ENCODE results near the gene TMEM25. TPM values are rescaled to one million over a fixed set of nuclear protein-coding genes. Genes with fewer than 3 reads are reported as not detected.
"Not testable (repeated sequence)": the region's sequence is repeated elsewhere in the genome, so short reads cannot be mapped to it uniquely, and the experiment has no call there.

Gene TMEM25
- total RNA-seq, 1 donor from 2014 or later, result 19.3 TPM

- no peak for DNase-seq (ENCODE audit: low spot score)
These were observed 1.1 kb downstream of the TMEM25 start for GRCh38 chr11:118532091-118532490.

GRCh38 chr11:118532852-118533768, 2.1 kb downstream of the TMEM25 start:
- DNase-seq (ENCODE audit: low spot score), result no peak

DNA sequence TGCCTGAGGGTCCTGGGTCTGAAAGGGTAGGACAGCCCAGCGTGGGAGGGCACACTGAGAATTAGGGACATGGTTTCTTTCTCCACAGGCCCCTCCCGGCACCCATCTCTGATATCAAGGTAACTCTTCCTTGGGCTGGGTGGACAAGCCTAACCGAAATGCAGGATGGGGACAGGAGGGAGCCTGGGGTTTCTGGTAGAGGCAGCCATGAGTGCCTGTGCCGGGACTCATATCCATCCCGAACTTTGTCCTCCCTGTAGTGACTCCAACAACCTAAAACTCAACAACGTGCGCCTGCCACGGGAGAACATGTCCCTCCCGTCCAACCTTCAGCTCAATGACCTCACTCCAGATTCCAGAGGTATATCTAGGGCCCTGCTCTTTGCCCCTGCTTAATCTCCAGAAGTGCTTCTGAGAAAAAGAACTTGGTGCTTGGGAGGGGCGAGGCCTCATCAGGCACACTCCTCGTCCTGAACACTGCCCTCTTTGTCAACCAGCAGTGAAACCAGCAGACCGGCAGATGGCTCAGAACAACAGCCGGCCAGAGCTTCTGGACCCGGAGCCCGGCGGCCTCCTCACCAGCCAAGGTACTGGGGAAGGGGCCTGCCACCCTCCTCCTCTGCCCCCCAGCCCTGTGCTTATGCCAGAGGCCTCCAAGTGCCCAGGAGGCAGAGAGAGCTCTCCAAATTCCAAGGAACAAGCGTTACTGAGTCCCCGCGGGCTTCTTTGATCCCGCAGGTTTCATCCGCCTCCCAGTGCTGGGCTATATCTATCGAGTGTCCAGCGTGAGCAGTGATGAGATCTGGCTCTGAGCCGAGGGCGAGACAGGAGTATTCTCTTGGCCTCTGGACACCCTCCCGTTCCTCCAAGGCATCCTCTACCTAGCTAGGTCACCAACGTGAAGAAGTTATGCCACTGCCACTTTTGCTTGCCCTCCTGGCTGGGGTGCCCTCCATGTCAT, 3.1 kb downstream of the TMEM25 start:
- DNase-seq (ENCODE audit: low spot score), result no peak

GRCh38 chr11:118535261-118535660, 4.3 kb downstream of the TMEM25 start:
- DNase-seq (ENCODE audit: low spot score), result no peak

- DNase-seq (ENCODE audit: low spot score), result no peak
These were observed 5.7 kb downstream of the TMEM25 start for GRCh38 chr11:118536726-118537125.

GRCh38 chr11:118537409-118537980, 6.5 kb downstream of the TMEM25 start:
- DNase-seq (ENCODE audit: low spot score), result no peak

GRCh38 chr11:118544010-118544646, 13.1 kb downstream of the TMEM25 start:
- no peak for DNase-seq (ENCODE audit: low spot score)

GRCh38 chr11:118544647-118545010, 13.6 kb downstream of the TMEM25 start:
- DNase-seq (ENCODE audit: low spot score), result no peak

DNA sequence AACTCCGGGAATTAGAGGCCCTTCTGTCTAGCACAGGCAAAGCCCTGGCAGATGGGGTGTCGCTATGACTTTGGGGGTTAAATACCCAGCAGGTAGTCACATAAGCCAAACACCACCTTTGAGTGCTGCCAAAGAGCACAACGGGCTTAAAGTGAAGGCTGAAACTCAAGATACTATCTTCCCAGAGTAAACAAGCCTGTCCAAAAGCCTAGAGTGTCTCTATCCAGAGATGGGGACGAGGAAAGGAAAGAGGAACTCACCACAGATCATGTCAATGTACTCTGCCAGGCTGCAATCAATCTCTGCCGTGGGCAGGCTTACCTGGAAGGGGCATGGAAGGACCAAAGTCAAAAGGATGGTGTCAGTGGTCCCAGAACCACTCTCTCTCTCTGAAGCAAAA, 14.5 kb downstream of the TMEM25 start:
- no peak for DNase-seq (ENCODE audit: low spot score)

- DNase-seq (ENCODE audit: low spot score), result no peak
These were observed 16.1 kb downstream of the TMEM25 start for GRCh38 chr11:118547132-118547531.

GRCh38 chr11:118552341-118552740, 21.3 kb downstream of the TMEM25 start:
- no peak for DNase-seq (ENCODE audit: low spot score)

DNA sequence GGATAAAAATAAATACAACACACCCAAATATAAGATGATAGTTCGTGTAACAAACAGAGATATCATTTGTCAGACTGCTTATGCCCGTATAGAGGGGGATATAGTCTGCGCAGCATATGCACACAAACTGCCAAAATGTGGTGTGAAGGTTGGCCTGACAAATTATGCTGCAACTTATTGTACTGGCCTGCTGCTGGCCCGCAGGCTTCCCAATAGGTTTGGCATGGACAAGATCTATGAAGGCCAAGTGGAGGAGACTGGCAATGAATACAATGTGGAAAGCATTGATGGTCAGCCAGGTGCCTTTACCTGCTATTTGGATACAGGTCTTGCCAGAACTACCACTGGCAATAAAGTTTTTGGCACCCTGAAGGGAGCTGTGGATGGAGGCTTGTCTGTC, 29.8 kb downstream of the TMEM25 start:
- no peak for DNase-seq (ENCODE audit: low spot score)

GRCh38 chr11:118565051-118565450, 34.1 kb downstream of the TMEM25 start:
- DNase-seq (ENCODE audit: low spot score), result peak; percentile 21

GRCh38 chr11:118569670-118570069, 38.7 kb downstream of the TMEM25 start:
- DNase-seq (ENCODE audit: low spot score), result no peak

GRCh38 chr11:118570787-118571186, 39.8 kb downstream of the TMEM25 start:
- DNase-seq (ENCODE audit: low spot score), result no peak

GRCh38 chr11:118571701-118572060, 40.7 kb downstream of the TMEM25 start:
- DNase-seq (ENCODE audit: low spot score), result peak; percentile 27

- peak; percentile 88 for DNase-seq (ENCODE audit: low spot score)
These were observed 41.3 kb downstream of the TMEM25 start, which contains the start of gene ARCN1 for GRCh38 chr11:118572061-118572980. ARCN1 (plus strand) TSS chr11:118572409; CDS start chr11:118572548, 139 bp downstream.

DNA sequence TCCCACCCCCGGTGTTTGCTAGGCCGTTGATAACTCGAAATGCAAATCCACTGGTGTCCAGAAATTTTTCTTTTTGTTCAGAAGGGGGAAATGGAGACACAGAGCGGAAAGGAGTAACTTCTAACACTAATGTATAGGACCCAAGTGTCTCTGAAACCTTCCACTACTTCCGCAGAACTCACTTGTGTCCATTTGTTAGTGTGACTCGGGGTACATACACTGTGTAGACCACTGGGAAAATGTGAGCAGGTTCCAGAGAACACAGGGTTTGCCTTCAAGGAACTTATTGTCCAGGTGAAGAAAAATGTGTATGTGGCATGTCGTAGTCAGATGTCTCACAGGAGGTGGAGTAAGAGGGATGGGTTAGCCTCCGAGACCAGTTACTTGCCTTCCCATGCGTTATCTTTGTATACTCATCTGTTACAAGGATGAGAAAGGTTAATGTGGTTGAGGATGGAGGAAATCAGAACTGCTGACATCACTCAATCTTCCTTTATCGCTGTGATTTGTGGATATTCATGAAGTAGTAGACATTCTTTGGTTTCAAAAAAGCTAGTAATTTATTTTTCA, 42.1 kb downstream of the TMEM25 start:
- DNase-seq (ENCODE audit: low spot score), result peak; percentile 58

DNA sequence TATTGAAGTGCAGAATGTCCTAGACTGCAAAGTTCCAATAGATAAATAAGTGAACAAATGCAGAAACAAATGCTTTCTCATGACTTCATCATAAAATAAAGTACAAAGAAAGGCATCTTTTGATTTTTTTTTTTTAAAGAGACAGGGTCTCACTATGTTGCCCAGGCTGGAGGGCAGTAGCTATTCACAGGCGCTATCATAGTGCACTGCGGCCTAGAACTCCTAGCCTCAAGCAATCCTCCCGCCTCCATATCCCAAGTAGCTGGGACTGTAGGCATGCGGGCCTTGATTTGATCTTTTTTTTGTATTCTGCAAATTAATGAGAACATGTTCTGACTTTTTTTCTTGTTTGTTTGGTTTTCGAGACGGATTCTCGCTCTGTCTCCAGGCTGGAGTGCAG, 43.6 kb downstream of the TMEM25 start:
- no peak for DNase-seq (ENCODE audit: low spot score)

GRCh38 chr11:118577995-118578394, 47.0 kb downstream of the TMEM25 start:
- not testable (repeated sequence) for DNase-seq (ENCODE audit: low spot score)

All from umbilical cord (tissue), 2 donors.